Retinal pigment epithelial cell (primary cell): ENCODE measurements around the gene TMEM200C.

ENCODE experiments used
- DNase-seq: peaks from one replicate; pipeline ENCODE4 v3.0.0-alpha.2; 2010; ENCODE audit warnings: low read depth
- H3K4me3 ChIP-seq: 2 replicates; pipeline ENCODE4 v1.5.1; 2011; ENCODE audit warnings: mild to moderate bottlenecking, low read length, control low read depth, moderate library complexity
- CTCF ChIP-seq: conservative IDR thresholded peaks from 2 replicates; pipeline ENCODE4 v1.5.1; 2011; ENCODE audit warnings: low read depth, low read length, control low read depth, inconsistent platforms

TMEM200C gene

GRCh38 chr18:5937121-5937520 is 41.8 kb upstream of the TMEM200C start:
- no peak for TF ChIP-seq CTCF
- no peak overlapping the region for H3K4me3 ChIP-seq

GRCh38 chr18:5930789-5931188 is 35.5 kb upstream of the TMEM200C start:
- no peak for DNase-seq
- no peak for TF ChIP-seq CTCF
- no peak overlapping the region for H3K4me3 ChIP-seq

More at GRCh38 chr18:5937121-5937520, 41.8 kb upstream of the TMEM200C start:
- DNase-seq = no peak

GRCh38 chr18:5918205-5918858 is 23.0 kb upstream of the TMEM200C start:
- TF ChIP-seq CTCF = no peak
- no peak overlapping the region for H3K4me3 ChIP-seq
- no peak for DNase-seq

GRCh38 chr18:5914951-5915350 is 19.6 kb upstream of the TMEM200C start:
- no peak overlapping the region for H3K4me3 ChIP-seq
- no peak for TF ChIP-seq CTCF
- DNase-seq = no peak

- no peak for TF ChIP-seq CTCF
- H3K4me3 ChIP-seq = no peak overlapping the region
- no peak for DNase-seq
Observed at GRCh38 chr18:5914016-5914415, 18.7 kb upstream of the TMEM200C start.

- H3K4me3 ChIP-seq = no peak overlapping the region
- TF ChIP-seq CTCF = no peak
- no peak for DNase-seq
Observed at GRCh38 chr18:5912566-5912965, 17.2 kb upstream of the TMEM200C start.

GRCh38 chr18:5909125-5909524 is 13.8 kb upstream of the TMEM200C start:
- no peak for TF ChIP-seq CTCF
- no peak for DNase-seq
- H3K4me3 ChIP-seq = no peak overlapping the region
